Prostate gland (tissue), 2 donors: Measurements from ENCODE around the gene TRIO. TPM values are rescaled to one million over a fixed set of nuclear protein-coding genes. Genes with fewer than 3 reads are reported as not detected.

Experiments used
- DNase-seq: peaks from one replicate; pipeline ENCODE4 v3.0.0-alpha.2; 2019; ENCODE audit warnings: low spot score
- H3K27ac ChIP-seq, 2 donors: fragments of 200-600 bp; sonication (generic); 2 replicates each; pipeline ENCODE4 v1.5.1; 2017 to 2019
- H3K27me3 ChIP-seq: fragments of 200-600 bp; sonication (generic); replicated peaks from 2 replicates; pipeline ENCODE4 v1.5.1; 2019; ENCODE audit not compliant: insufficient read depth
- H3K36me3 ChIP-seq, 2 donors: fragments of 200-600 bp; sonication (generic); 1 replicate in 1 of 2; 2 replicates in 1 of 2; pipeline versions ENCODE4 v1.5.1 to v1.8.1; 2017 to 2019
- H3K4me1 ChIP-seq: fragments of 200-600 bp; sonication (generic); replicated peaks from 2 replicates; pipeline ENCODE4 v1.5.1; 2019
- H3K4me3 ChIP-seq, 2 donors: fragments of 200-600 bp; sonication (generic); 2 replicates each; pipeline ENCODE4 v1.5.1; 2017 to 2019
- H3K9me3 ChIP-seq: fragments of 200-600 bp; sonication (generic); 2 replicates; pipeline ENCODE4 v1.5.1; 2017
- POLR2A ChIP-seq: fragments of 450-650 bp; IDR thresholded peaks from one replicate; pipeline ENCODE4 v1.6.1; 2016; ENCODE audit warnings: antibody characterized with exemption, mild to moderate bottlenecking
- POLR2AphosphoS5 ChIP-seq: sonication (generic); formaldehyde crosslinking; IDR thresholded peaks from one replicate; pipeline ENCODE4 v1.6.1; 2017; ENCODE audit warnings: antibody characterized with exemption
- WGBS: methylation state at CpG from one replicate; pipeline ENCODE4 v1.1.5; 2018; 5-methylcytosine and 5-hydroxymethylcytosine counted together
- intact Hi-C: fragments of 100-400 bp; cut with DNase I; formaldehyde crosslinking; loops from one replicate; pipeline ENCODE4 v1.14.2; 2022
- total RNA-seq, 2 donors: library from RNA; depleted of rRNA; stranded (reverse); fragments of >200 nt; gene quantifications; one replicate each; pipeline ENCODE4 v1.1.0, GENCODE V29; 2016
- TF ChIP-seq, protein P1 (sequence below), 4 experiments: fragments of 200-600 bp in 2 of 4; fragments of 450-650 bp in 2 of 4; sonication (generic) in 2 of 4; IDR thresholded peaks; 1 replicate in 3 of 4; 2 replicates in 1 of 4; pipeline ENCODE4 v1.5.1; 2016 to 2019; ENCODE audit warnings: antibody characterized with exemption in 4 of 4, mild to moderate bottlenecking in 2 of 4, moderate library complexity in 2 of 4

Gene TRIO
- total RNA-seq, 2 donors from 2014 or later, result 90.3 to 197 TPM

DNA sequence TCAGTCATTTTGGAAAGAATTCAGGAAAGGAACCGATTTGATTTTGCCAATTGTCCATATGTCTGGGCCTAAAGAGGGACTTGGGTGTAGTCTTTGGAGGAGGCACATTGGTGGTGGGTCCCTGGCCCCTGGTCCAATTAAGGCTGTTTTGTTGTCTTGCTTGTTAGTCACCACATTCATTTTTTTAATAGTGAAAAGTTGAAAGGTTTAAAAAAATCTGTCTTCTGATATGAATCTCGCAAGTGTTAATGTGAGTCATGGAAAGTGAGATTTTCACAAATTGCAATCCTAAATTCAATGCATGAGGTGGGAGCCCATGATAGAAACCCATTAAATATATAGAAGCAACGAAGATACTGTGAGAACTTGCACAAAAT lies 272.5 kb downstream of the TRIO start:
- 76% methylated on average over 3 of the region's 3 CpGs for WGBS
- DNase-seq, result no peak

DNA sequence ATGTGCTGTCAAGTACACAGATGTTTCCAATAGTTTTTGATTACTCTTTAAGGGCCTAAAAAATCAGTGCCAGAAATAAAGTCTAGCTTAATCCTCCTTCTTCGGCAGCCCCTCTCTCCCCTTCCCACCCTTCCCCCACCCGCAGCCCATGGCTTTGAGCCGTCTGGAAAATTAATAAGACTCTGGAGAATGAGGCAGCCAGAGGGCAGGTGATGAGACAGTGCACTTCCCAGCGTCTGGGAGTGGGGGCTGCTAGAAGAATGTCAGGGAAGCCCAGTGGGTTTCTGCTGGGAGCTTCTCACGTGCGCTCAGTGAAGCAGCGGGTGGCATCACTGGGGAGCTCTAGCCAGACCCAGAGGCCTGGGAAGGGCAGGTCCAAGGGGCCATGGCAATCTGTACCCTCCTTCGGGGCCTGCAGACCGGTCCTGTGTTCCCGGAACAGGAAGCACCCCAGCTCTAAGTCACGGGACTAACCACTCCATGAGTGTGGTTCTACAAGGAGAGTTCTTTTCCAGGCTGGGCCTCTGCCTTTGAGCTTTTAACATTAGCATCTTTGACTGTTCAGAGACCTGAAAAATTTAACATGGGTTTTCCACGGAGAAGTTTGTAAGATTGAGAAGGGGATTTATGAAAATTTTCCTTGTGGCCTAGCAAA lies 273.6 kb downstream of the TRIO start:
- Histone ChIP-seq H3K27ac (no peak overlapping the region), H3K4me3 (no peak overlapping the region), H3K9me3 (no peaks in the 10 kb centered on the region), H3K36me3 (no peaks in the 10 kb centered on the region), H3K4me1 (no peaks in the 10 kb centered on the region), H3K27me3 (no peaks in the 10 kb centered on the region)
- WGBS, result 72% methylated on average over 12 of the region's 12 CpGs
- intact Hi-C loops, result no loop called here
- TF ChIP-seq POLR2AphosphoS5 (no peak), POLR2A (no peak)
- TF ChIP-seq, protein P1, sequence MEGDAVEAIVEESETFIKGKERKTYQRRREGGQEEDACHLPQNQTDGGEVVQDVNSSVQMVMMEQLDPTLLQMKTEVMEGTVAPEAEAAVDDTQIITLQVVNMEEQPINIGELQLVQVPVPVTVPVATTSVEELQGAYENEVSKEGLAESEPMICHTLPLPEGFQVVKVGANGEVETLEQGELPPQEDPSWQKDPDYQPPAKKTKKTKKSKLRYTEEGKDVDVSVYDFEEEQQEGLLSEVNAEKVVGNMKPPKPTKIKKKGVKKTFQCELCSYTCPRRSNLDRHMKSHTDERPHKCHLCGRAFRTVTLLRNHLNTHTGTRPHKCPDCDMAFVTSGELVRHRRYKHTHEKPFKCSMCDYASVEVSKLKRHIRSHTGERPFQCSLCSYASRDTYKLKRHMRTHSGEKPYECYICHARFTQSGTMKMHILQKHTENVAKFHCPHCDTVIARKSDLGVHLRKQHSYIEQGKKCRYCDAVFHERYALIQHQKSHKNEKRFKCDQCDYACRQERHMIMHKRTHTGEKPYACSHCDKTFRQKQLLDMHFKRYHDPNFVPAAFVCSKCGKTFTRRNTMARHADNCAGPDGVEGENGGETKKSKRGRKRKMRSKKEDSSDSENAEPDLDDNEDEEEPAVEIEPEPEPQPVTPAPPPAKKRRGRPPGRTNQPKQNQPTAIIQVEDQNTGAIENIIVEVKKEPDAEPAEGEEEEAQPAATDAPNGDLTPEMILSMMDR (IDR thresholded peaks at IDR 0.05), result no peak
- no peak for DNase-seq

More for the DNA sequence above, 272.5 kb downstream of the TRIO start:
- H3K27me3 ChIP-seq, result no peaks in the 10 kb centered on the region
- no peaks in the 10 kb centered on the region for H3K36me3 ChIP-seq
- no peaks in the 10 kb centered on the region for H3K9me3 ChIP-seq
- no peak overlapping the region for H3K27ac ChIP-seq
- no peaks in the 10 kb centered on the region for H3K4me1 ChIP-seq
- H3K4me3 ChIP-seq, result no peak overlapping the region
- TF ChIP-seq POLR2A, result no peak
- TF ChIP-seq, protein P1 (IDR thresholded peaks at IDR 0.05), result no peak
- no peak for TF ChIP-seq POLR2AphosphoS5
- intact Hi-C loops, result no loop called here

DNA sequence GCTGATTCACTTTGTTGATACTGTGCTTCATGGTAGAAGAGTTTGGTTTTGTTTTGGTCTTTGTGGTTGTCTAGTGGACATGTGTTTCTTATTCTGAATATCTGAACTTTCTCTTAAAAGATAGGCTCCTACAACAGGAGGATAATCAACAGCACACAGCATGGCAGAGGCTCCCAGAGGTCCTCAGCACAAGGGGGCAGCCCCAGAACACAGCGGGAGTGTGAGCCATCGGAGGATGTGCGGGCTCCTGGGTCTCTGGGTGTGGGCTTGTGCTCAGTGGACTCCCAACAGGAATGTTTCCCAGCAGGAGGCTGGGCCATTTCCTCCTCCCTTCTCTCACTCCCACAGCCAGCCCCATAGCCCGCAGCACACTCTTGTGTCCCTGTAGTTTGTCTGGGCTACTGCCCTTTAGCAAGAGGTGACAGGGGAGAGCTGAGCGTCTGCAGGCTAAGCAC lies 274.2 kb downstream of the TRIO start:
- Histone ChIP-seq H3K27ac (no peak overlapping the region), H3K9me3 (no peaks in the 10 kb centered on the region), H3K4me1 (no peaks in the 10 kb centered on the region), H3K4me3 (no peak overlapping the region), H3K36me3 (no peaks in the 10 kb centered on the region), H3K27me3 (no peaks in the 10 kb centered on the region)
- intact Hi-C loops, result no loop called here
- TF ChIP-seq POLR2AphosphoS5 (no peak), POLR2A (no peak)
- TF ChIP-seq, protein P1 (IDR thresholded peaks at IDR 0.05), result no peak
- 78% methylated on average over 5 of the region's 5 CpGs for WGBS
- DNase-seq, result no peak

DNA sequence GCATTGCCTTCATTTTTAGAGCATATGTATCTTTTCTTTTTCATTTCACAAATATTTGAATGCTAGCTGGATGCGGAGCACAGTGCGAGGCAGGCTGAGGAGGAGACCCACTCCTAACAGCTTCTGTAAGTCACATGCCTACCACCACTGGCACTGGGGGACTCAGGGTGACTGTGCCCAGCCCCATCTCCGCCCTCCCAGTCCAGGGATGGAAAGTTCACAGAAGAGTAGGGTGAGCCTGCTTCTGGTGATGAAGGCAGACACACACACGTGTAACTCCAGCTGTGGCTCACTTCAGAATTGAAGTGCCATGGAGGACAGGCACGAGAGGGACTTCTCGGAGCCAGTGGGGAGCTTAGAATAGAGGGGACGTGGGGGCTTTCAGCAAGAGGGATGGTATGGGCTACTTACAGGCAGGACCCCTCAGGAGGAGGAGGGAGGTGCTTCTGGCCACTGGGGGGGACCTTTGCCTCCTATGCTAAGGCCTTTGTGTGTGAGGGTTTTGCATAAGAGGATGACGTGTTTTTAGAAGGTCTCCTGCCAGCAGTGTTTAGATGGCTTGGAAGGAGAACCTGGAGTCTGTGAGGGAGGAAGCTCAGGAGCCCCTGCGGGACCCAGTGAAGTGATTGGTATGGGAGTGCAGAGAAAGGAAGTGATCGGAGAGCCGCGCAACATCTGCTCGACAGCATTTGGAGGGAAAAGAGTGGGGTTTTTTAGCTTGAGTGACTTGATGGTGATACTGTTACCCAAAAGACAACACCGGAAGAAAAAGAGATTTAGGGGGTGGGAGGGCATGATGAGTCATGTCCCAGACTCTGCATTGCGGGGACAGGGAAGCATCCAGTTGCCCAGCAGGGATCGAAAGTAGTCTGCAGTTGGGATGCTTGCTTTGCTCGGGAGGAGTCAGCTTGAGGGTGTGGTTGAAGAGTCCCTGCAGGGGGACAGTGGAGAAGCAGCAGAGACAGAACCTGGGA lies 274.9 kb downstream of the TRIO start:
- no peak overlapping the region for H3K27ac ChIP-seq
- WGBS, result 84% methylated on average over 17 of the region's 17 CpGs
- no peaks in the 10 kb centered on the region for H3K36me3 ChIP-seq
- DNase-seq, result no peak
- no peaks in the 10 kb centered on the region for H3K27me3 ChIP-seq
- TF ChIP-seq, protein P1 (IDR thresholded peaks at IDR 0.05), result no peak
- no peak for TF ChIP-seq POLR2AphosphoS5
- no peak for TF ChIP-seq POLR2A
- intact Hi-C loops, result no loop called here
- H3K9me3 ChIP-seq, result no peaks in the 10 kb centered on the region
- no peak overlapping the region for H3K4me3 ChIP-seq
- H3K4me1 ChIP-seq, result no peaks in the 10 kb centered on the region
